Stimulated activated naive CD8-positive, alpha-beta T cell treated with anti-CD3 and anti-CD28 coated beads, Interleukin-15, amount 100 ng/mL, for 72 hours (primary cell): Measurements from ENCODE around the gene SAMHD1.
"Not testable (repeated sequence)": the region's sequence is repeated elsewhere in the genome, so short reads cannot be mapped to it uniquely, and the experiment has no call there.

ENCODE experiments used
- ATAC-seq: fragments of 150-1000 bp; cut with Tn5 transposase; 2 replicates; pipeline ENCODE4 v1.10.0; 2021; ENCODE audit warnings: mild to moderate bottlenecking, moderate library complexity
- DNase-seq, 2 donors: peaks; one replicate each; pipeline ENCODE4 v3.0.0; 2021 to 2022
- H3K27ac Mint-ChIP-seq, 2 donors: one replicate each; pipeline ENCODE4 v1.8.0; 2022; ENCODE audit warnings: mild to moderate bottlenecking in 2 of 2, mixed read lengths in 2 of 2, moderate library complexity in 2 of 2
- H3K27me3 Mint-ChIP-seq: one replicate; pipeline ENCODE4 v1.8.0; 2022; ENCODE audit warnings: mixed read lengths
- H3K4me1 Mint-ChIP-seq: one replicate; pipeline ENCODE4 v1.8.0; 2022; ENCODE audit warnings: mild to moderate bottlenecking, mixed read lengths
- H3K4me3 Mint-ChIP-seq, 2 donors: one replicate each; pipeline ENCODE4 v1.8.0; 2022; ENCODE audit warnings: mild to moderate bottlenecking in 2 of 2, mixed read lengths in 2 of 2, moderate library complexity in 1 of 2
- H3K9me3 Mint-ChIP-seq, 2 donors: one replicate each; pipeline ENCODE4 v1.8.0; 2022; ENCODE audit warnings: mixed read lengths in 2 of 2

Gene SAMHD1

DNA sequence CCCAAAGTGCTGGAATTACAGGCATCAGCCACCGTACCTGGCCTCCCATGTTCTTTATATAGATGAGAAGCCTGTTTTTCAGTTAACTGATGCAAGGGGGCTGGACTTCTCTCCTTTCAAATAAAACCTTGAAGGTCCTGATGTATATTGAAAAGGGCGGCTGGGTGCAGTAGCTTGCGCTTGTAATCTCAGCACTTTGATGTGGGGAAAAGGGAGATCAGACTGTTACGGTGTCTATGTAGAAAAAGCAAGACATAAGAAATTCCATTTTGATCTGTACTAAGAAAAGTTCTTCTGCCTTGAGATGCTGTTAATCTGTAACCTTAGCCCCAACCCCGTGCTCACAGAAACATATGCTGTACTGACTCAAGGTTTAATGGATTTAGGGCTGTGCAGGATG lies 16.1 kb upstream of the SAMHD1 start:
- peak overlapping the region; percentile 8 to 34 for H3K4me3 Mint-ChIP-seq
- ATAC-seq (no peak), DNase-seq (no peak)
- peaks cover 17 to 18% of the 10 kb centered on the region in 2 donors for H3K9me3 Mint-ChIP-seq
- peak overlapping the region in 1 of 2 donors; percentile 67 for H3K27ac Mint-ChIP-seq
- peaks cover 56% of the 10 kb centered on the region for H3K4me1 Mint-ChIP-seq
- no peaks in the 10 kb centered on the region for H3K27me3 Mint-ChIP-seq

DNA sequence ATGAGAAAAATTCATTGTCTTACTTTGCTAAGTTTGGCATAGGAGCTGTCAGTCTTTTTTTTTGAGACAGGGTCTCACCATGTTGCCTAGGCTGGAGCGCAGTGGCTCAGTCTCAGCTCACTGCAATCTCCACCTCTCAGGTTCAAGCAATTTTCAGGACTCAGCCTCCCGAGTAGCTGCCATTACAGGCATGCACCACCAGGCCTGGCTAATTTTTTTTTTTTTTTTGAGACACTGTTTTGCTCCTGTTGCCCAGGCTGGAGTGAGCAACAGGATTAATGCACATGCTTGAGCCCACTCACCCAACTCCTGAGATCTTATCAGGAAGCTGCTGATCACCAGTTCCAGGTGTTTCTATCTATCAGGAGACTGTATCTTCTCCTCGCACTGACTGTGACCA lies 15.5 kb upstream of the SAMHD1 start:
- peaks cover 53% of the 10 kb centered on the region for H3K4me1 Mint-ChIP-seq
- not testable (repeated sequence) for H3K27me3 Mint-ChIP-seq, DNase-seq, H3K27ac Mint-ChIP-seq, H3K4me3 Mint-ChIP-seq
- ATAC-seq: peak; percentile 53
- peaks cover 19 to 21% of the 10 kb centered on the region in 2 donors for H3K9me3 Mint-ChIP-seq

DNA sequence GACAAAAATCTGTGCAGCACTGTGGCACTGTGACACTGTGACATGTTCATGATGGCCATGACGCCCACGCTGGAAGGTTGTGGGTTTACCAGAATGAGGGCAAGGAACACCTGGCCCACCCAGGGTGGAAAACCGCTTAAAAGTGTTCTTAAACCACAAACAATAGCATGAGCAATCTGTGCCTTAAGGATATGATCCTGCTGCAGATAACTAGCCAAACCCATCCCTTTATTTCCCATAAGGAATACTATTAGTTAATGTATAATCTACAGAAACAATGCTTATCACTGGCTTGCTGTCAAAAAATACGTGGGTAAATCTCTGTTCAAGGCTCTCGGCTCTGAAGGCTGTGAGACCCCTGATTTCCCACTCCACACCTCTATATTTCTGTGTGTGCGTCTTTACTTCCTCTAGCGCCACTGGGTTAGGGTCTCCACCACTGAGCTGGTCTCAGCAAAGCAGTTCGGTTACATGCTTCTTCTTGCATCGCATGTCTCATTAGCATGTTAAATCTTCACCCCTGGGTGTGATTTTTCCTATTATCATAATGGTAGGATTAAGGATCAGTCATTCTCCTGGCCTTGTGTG lies 10.9 kb upstream of the SAMHD1 start:
- ATAC-seq, H3K27me3 Mint-ChIP-seq, H3K4me3 Mint-ChIP-seq, H3K9me3 Mint-ChIP-seq, H3K27ac Mint-ChIP-seq, DNase-seq: not testable (repeated sequence)
- peaks cover 11% of the 10 kb centered on the region for H3K4me1 Mint-ChIP-seq

DNA sequence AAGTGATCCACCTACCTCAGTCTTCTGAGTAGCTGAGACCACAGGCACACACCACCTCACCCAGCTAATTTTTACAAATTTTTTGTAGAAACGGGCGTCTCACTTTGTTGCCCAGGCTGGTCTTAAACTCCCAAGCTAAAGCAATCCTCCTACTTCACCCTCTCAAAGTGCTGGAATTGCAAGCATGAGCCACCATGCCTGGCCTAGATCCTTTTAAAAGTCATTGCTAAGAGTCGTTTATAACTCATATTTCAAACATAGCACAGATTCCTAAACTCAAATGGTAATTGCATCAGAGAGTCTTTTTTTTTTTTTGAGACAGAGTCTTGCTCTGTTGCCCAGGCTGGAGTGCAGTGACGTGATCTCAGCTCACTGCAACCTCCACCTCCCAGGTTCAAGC lies 7.7 kb upstream of the SAMHD1 start:
- ATAC-seq (no peak), DNase-seq (no peak)
- Mint-ChIP-seq H3K27ac (no peak overlapping the region), H3K4me3 (no peak overlapping the region), H3K4me1 (peaks cover 17% of the 10 kb centered on the region), H3K9me3 (peaks cover 7% of the 10 kb centered on the region in 2 donors), H3K27me3 (no peaks in the 10 kb centered on the region)

DNA sequence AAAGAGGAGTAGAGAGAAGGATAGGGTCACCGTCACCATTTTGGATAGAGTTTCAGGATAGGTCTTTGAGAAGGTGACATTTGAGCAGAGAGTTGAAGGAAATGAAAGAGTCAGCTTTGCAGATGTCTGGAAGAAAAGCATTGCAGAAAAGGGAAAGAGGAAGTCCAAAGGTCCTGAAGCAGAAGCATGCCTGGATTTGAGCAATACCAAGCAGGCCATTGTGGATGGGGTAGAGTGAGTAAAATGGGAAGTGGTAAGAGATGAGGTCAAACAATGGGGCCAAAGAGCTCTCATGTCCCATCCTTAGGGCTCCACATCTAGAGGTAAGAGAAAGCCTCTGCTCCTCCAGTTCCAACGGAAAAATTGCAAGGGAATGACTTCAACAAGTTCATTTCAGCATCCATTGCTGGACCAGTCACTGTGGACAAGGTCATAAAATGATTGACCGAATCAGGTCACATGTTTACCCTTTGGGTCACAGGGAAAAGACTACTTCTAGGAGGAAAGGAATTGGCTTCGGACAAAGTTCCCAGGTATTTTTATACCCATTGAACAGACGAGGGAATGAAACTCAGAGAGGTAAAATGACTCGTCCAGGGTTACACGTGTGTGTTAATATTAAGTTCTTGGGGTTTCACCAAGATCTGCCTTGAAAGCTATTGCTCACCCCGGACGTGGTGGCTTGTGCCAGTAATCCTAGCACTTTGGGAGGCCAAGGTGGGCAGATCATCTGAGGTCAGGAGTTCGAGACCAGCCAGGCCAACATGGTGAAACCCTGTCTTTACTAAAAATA lies 6.6 kb upstream of the SAMHD1 start:
- H3K27ac Mint-ChIP-seq: no peak overlapping the region
- no peaks in the 10 kb centered on the region for H3K27me3 Mint-ChIP-seq

DNA sequence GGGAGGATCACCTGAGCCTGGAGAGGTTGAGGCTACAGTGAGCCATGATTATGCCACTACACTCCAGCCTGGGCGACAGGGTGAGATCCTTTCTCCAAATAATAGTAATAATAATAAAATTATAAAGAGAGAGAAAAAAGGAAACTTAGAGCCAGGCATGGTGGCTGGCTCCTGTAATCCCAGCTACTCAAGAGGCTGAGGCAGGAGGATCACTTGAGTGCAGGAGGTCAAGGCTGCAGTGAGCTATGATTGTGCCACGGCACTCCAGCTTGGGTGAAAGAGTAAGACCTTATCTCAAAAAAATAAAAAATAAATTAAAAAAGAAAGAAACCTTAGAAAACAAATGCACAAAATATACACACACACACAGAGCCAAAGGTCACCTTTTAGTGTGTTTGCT lies 5.2 kb upstream of the SAMHD1 start:
- no peak for DNase-seq
- H3K4me3 Mint-ChIP-seq: no peak overlapping the region
- no peak for ATAC-seq
- H3K27me3 Mint-ChIP-seq: no peaks in the 10 kb centered on the region
- peaks cover 17% of the 10 kb centered on the region for H3K4me1 Mint-ChIP-seq
- H3K9me3 Mint-ChIP-seq: no peaks in the 10 kb centered on the region
- no peak overlapping the region for H3K27ac Mint-ChIP-seq

More for the DNA sequence above, 6.6 kb upstream of the SAMHD1 start:
- DNase-seq: no peak
- Mint-ChIP-seq H3K4me3 (no peak overlapping the region), H3K9me3 (peaks cover 6 to 7% of the 10 kb centered on the region in 2 donors), H3K4me1 (peaks cover 17% of the 10 kb centered on the region)
- ATAC-seq: peak; percentile 49

DNA sequence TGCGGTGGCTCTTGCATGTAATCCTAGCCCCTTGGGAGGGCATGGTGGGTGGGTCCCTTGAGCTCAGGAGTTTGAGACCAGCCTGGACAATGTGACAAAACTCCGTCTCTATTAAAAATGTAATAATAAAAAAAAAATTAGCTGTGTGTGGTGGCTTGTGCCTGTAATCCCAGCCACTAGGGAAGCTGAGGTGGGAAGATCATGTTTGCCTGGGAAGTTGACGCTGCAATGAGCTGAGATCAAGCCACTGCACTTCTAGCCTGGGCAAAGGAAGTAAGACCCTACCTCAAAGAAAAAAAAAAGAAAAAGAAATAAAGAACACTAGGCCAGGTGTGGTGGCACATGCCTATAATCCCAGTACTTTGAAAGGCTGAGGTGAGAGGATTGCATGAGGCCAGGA lies 4.5 kb upstream of the SAMHD1 start:
- Mint-ChIP-seq H3K4me1 (peaks cover 20% of the 10 kb centered on the region), H3K27ac (peak overlapping the region in 1 of 2 donors; percentile 33), H3K9me3 (no peaks in the 10 kb centered on the region), H3K4me3 (no peak overlapping the region), H3K27me3 (no peaks in the 10 kb centered on the region)
- no peak for DNase-seq
- no peak for ATAC-seq

DNA sequence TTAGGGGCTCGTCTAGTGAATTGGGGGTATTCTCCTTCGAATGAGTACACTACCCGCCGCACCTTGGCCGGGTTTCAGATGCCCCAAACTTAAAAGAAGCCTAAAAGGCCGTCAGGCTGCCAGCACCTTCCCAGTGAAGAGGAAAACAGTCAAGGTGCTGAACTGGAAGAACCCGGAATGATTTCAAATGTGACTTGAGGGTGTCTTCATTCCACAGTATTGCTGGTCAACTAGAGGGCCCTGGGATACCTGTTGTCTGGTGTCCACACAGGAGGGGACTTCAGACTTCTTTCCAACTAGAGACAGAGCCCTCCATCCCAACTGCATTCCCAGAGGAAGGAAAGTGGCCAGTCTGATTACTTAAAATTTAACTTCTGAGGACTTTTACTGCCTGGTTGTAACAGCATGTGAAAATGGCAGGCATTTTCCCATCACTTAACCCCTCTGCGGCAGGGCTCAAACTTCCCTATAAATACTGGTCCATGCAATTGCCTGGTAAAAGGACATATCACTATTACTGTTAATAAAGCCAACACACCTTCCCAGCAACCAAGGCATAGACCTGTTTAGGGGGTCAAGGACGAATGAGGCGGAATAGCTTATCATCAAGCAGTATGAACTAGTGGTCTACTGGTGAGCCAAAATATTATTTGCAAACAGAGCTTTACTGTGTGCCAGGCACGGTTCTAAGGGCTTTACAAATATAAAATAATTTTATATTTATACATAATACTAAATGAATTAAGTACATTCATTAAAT lies 651 bp upstream of the SAMHD1 start:
- peak overlapping the region; percentile 92 to 96 for H3K4me3 Mint-ChIP-seq
- peaks cover 0 to under 1% of the 10 kb centered on the region in 2 donors for H3K9me3 Mint-ChIP-seq
- DNase-seq (no peak), ATAC-seq (no peak)
- peak overlapping the region; percentile 84 to 95 for H3K27ac Mint-ChIP-seq
- no peaks in the 10 kb centered on the region for H3K27me3 Mint-ChIP-seq
- peaks cover 44% of the 10 kb centered on the region for H3K4me1 Mint-ChIP-seq

DNA sequence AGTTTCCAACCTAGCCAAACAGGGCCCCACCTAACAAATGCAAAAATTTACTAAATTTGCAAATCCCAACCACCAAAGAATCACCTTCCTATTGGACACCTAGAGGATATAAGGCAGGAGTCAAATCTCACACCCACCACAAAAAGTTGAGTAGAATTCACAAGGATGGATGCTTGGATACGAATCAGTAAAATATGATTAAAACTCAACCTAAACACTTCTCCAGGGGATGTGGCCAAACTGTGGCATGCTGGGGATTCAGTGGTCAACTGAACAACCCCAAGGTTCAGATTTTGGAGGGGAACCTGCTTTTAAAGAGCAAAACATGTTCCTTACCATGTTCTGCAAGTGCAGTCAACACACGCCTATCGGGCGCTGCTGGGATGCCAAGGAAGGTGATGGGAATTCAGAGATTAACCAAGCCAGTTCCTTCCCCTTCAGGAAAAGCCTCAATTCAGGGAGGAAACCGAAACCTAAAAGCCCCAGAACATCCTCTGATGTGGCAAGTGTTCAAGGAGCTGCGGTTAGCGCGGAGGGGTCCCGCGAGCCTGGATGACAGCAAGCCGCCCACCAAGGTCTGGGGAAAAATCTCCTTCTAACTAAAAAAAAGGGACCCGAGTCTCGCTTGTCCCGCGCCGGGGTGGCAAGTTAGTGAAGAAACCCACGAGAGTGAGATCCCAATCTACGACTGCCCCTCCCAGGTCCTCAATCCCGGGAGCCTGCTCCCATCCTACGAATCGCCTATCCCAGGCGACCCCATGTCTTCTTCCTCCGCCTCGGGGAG lies 902 bp downstream of the SAMHD1 start:
- ATAC-seq (peak; percentile 1), DNase-seq (peak; percentile 20 to 43)
- peak overlapping the region; percentile 92 to 96 for H3K4me3 Mint-ChIP-seq
- no peaks in the 10 kb centered on the region for H3K27me3 Mint-ChIP-seq
- H3K4me1 Mint-ChIP-seq: peaks cover 59% of the 10 kb centered on the region
- peaks cover 0 to 4% of the 10 kb centered on the region in 2 donors for H3K9me3 Mint-ChIP-seq
- peak overlapping the region; percentile 84 to 95 for H3K27ac Mint-ChIP-seq

DNA sequence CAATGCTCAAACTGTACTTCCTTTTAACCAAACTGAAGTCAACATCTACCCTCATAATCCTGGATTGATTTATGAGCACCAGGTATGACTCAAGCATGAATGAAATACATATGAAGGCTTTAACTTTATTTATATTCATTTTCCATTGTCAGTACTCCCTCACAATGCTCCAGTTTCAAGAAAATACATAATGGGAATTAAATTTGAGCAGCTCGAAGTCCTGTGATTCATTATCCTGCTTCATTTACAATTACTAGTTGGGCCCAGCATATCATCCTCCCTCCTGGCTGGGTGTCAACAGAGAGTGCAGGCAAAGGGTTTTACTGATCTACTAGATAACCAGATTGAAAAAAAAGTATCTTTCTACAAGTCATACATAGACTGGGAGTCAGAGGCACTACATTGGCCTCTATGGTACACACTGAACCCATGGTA lies 10.1 kb downstream of the SAMHD1 start:
- ATAC-seq (peak; percentile 64), DNase-seq (no peak)
- Mint-ChIP-seq H3K9me3 (no peaks in the 10 kb centered on the region), H3K27ac (peak overlapping the region in 1 of 2 donors; percentile 72), H3K4me1 (peaks cover 78% of the 10 kb centered on the region), H3K4me3 (peak overlapping the region; percentile 1 to 26), H3K27me3 (no peaks in the 10 kb centered on the region)

DNA sequence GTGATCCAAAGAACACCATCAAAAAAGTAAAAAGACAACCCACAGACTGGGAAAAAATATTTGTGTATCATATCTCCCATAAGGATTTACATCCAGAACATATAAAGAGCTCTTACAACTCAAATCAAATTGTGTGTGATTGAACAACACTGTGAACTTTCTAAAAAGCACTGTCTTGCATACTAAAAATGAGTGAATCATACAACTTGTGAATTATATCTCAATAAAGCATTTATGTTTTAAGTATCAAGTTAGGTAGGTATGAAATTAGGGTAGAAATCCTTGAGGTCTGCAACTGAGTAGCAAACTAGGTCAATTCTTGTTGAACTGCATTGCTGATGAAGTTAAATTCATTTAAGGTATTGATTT lies 14.1 kb downstream of the SAMHD1 start:
- DNase-seq: no peak
- Mint-ChIP-seq H3K4me3 (no peak overlapping the region), H3K9me3 (no peaks in the 10 kb centered on the region), H3K27me3 (no peaks in the 10 kb centered on the region), H3K27ac (no peak overlapping the region), H3K4me1 (peaks cover 57% of the 10 kb centered on the region)
- ATAC-seq: no peak

DNA sequence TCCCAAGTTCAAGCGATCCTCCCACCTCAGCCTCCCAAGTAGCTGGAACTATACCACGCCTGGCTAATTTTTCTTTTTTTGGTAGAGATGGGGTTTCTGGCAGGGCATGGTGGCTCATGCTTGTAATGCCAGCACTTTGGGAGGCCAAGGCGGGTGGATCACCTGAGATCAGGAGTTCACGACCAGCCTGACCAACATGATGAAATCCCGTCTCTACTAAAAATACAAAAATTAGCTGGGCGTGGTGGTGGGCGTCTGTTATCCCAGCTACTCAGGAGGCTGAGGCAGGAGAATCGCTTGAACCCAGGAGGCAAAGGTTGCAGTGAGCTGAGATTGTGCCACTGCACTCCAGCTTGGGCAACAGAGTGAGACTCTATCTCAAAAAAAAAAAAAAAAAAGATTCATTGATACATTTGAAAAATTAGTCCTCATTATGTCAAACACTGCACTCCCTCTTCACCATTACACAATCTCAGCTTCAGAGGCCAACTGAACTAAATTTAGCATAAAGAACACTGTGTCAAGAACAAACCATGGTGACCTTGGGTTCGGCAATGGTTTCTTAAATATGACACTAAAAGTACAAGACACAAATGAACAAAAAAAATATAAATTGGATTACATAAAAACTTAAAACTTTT lies 14.6 kb downstream of the SAMHD1 start:
- H3K27ac Mint-ChIP-seq: not testable (repeated sequence)

DNA sequence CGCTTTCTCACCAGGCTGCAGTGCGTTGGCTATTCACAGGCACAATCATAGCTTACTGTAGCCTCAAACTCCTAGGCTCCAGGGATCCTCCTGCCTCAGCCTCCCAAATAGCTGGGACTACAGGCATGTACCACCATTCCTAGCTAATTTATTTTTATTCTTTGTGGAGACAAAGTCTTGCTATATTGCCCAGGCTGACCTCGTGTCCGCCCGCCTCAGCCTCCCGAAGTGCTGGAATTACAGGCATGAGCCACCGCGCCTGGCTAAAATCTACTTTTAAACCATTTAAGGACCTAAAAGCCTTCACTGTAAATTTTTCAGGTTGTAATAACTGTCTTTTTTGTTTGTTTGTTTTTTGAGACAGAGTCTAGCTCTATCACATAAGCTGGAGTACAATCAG lies 15.2 kb downstream of the SAMHD1 start:
- H3K4me1 Mint-ChIP-seq: peaks cover 57% of the 10 kb centered on the region
- H3K4me3 Mint-ChIP-seq: no peak overlapping the region
- no peak overlapping the region for H3K27ac Mint-ChIP-seq

More for the DNA sequence above, 14.6 kb downstream of the SAMHD1 start:
- H3K27me3 Mint-ChIP-seq, H3K4me3 Mint-ChIP-seq, ATAC-seq, DNase-seq, H3K9me3 Mint-ChIP-seq: not testable (repeated sequence)
- H3K4me1 Mint-ChIP-seq: peaks cover 57% of the 10 kb centered on the region

DNA sequence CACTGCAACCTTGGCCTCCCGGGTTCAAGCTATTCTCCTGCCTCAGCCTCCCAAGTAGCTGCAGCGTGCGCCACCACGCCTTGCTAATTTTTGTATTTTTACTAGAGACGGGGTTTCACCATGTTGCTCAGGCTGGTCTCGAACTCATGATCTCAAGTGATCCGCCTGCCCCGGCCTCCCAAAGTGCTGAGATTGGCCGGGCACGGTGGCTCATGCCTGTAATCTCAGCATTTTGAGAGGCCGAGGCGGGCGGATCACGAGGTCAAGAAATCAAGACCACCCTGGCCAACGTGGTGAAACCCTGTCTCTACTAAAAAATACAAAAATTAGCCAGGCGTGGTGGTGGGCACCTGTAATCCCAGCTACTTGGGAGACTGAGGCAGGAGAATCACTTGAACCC lies 17.9 kb downstream of the SAMHD1 start:
- ATAC-seq: not testable (repeated sequence)

More for the DNA sequence above, 15.2 kb downstream of the SAMHD1 start:
- no peak for ATAC-seq
- Mint-ChIP-seq H3K27me3 (no peaks in the 10 kb centered on the region), H3K9me3 (no peaks in the 10 kb centered on the region)
- no peak for DNase-seq

More for the DNA sequence above, 17.9 kb downstream of the SAMHD1 start:
- not testable (repeated sequence) for H3K4me3 Mint-ChIP-seq, H3K9me3 Mint-ChIP-seq, H3K27ac Mint-ChIP-seq, DNase-seq, H3K27me3 Mint-ChIP-seq
- peaks cover 61% of the 10 kb centered on the region for H3K4me1 Mint-ChIP-seq
